Mesendoderm (in vitro differentiated cells): ENCODE data around the gene PRKCA.

ENCODE experiments used
- DNase-seq: peaks from one replicate; pipeline ENCODE4 v3.0.0; 2013
- H2AK5ac ChIP-seq: 2 replicates; pipeline ENCODE4 v1.6.1; 2013; ENCODE audit warnings: low read length, inconsistent platforms
- H2BK120ac ChIP-seq: 2 replicates; pipeline ENCODE4 v1.6.1; 2013; ENCODE audit warnings: low read depth, mild to moderate bottlenecking, low read length, moderate library complexity, mixed read lengths
- H2BK15ac ChIP-seq: replicated peaks from 2 replicates; pipeline ENCODE4 v1.6.1; 2013; ENCODE audit warnings: low read depth, mild to moderate bottlenecking, moderate library complexity
- H2BK5ac ChIP-seq: 2 replicates; pipeline ENCODE4 v1.6.1; 2013; ENCODE audit warnings: low read length, inconsistent platforms
- H3K18ac ChIP-seq: 2 replicates; pipeline ENCODE4 v1.6.1; 2013; ENCODE audit warnings: mild to moderate bottlenecking, low read length, mixed read lengths
- H3K23ac ChIP-seq: one replicate; pipeline ENCODE4 v1.6.1; 2013; ENCODE audit warnings: low read length
- H3K27ac ChIP-seq: 2 replicates; pipeline ENCODE4 v1.5.1; 2013; ENCODE audit warnings: low read depth, mild to moderate bottlenecking, inconsistent platforms, low read length, moderate library complexity
- H3K27me3 ChIP-seq: 2 replicates; pipeline ENCODE4 v1.6.1; 2013; ENCODE audit warnings: low read length, control low read depth, mild to moderate bottlenecking, inconsistent platforms; ENCODE audit not compliant: insufficient read depth, poor library complexity
- H3K36me3 ChIP-seq: 2 replicates; pipeline ENCODE4 v1.6.1; 2013; ENCODE audit warnings: low read length, inconsistent platforms; ENCODE audit not compliant: control insufficient read depth, insufficient read depth
- H3K4ac ChIP-seq: one replicate; pipeline ENCODE4 v1.6.1; 2013; ENCODE audit warnings: low read depth, mild to moderate bottlenecking, low read length, moderate library complexity
- H3K4me1 ChIP-seq: 2 replicates; pipeline ENCODE4 v1.6.1; 2013; ENCODE audit warnings: low read depth, low read length, inconsistent platforms; ENCODE audit not compliant: control insufficient read depth
- H3K4me2 ChIP-seq: 2 replicates; pipeline ENCODE4 v1.6.1; 2013; ENCODE audit warnings: low read length
- H3K4me3 ChIP-seq: 2 replicates; pipeline ENCODE4 v1.5.1; 2013; ENCODE audit warnings: mild to moderate bottlenecking, low read length
- H3K56ac ChIP-seq: one replicate; pipeline ENCODE4 v1.6.1; 2013; ENCODE audit warnings: low read length
- H3K79me1 ChIP-seq: 2 replicates; pipeline ENCODE4 v1.6.1; 2013; ENCODE audit warnings: low read length, inconsistent platforms
- H3K79me2 ChIP-seq: 2 replicates; pipeline ENCODE4 v1.6.1; 2013; ENCODE audit warnings: mild to moderate bottlenecking, low read length; ENCODE audit not compliant: control insufficient read depth, insufficient read depth
- H3K9ac ChIP-seq: 2 replicates; pipeline ENCODE4 v1.6.1; 2013; ENCODE audit warnings: low read length, inconsistent platforms
- H4K5ac ChIP-seq: one replicate; pipeline ENCODE4 v1.6.1; 2013; ENCODE audit warnings: low read length
- H4K8ac ChIP-seq: one replicate; pipeline ENCODE4 v1.6.1; 2013; ENCODE audit warnings: low read depth, mild to moderate bottlenecking, control low read depth, low read length, moderate library complexity
- WGBS: extraction: QIAGEN DNeasy Blood & Tissue Kit; methylation state at CpG from one replicate; pipeline ENCODE4 v1.1.7; 2013; ENCODE audit warnings: low lambda C conversion rate, missing lambda C conversion rate; ENCODE audit not compliant: insufficient coverage; ENCODE audit errors: extremely low coverage; 5-methylcytosine and 5-hydroxymethylcytosine counted together

Gene PRKCA

DNA sequence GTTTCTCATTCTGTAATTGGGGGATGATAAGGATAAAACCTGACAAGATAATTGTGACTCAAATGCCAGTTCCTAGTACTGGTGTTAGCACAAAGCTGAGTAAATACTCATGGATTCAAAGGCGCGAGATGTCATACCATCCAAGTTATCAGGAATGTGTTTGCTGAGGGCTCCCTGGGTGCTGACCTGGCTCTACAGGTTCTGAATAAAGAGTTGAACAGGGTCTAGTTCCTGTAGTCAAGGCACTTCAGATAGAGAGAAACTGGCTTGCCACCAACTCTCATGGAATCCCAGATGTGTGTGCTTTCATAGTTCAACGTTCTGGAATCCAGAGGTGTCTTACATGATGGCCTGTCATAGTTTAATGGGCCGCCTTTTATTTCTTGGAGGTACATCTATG is 141.6 kb downstream of the PRKCA start:
- H3K4me2 ChIP-seq, result no peak overlapping the region
- no peak overlapping the region for H4K8ac ChIP-seq
- H3K27ac ChIP-seq, result no peak overlapping the region
- H2BK120ac ChIP-seq, result no peak overlapping the region
- peaks cover 2% of the 10 kb centered on the region for H3K4me1 ChIP-seq
- no peaks in the 10 kb centered on the region for H3K27me3 ChIP-seq
- no peak overlapping the region for H3K23ac ChIP-seq
- H3K4ac ChIP-seq, result no peak overlapping the region
- H3K79me2 ChIP-seq, result no peaks in the 10 kb centered on the region
- no peaks in the 10 kb centered on the region for H3K36me3 ChIP-seq
- no peak overlapping the region for H2BK5ac ChIP-seq
- H4K5ac ChIP-seq, result no peak overlapping the region
- H3K4me3 ChIP-seq, result no peak overlapping the region
- H3K18ac ChIP-seq, result no peak overlapping the region
- no peak overlapping the region for H2AK5ac ChIP-seq
- no CpG with 5 or more reads among the region's 4 CpGs for WGBS
- no peak overlapping the region for H3K56ac ChIP-seq
- no peaks in the 10 kb centered on the region for H3K79me1 ChIP-seq
- no peak overlapping the region for H3K9ac ChIP-seq
- no peak for DNase-seq
- no peak overlapping the region for H2BK15ac ChIP-seq

DNA sequence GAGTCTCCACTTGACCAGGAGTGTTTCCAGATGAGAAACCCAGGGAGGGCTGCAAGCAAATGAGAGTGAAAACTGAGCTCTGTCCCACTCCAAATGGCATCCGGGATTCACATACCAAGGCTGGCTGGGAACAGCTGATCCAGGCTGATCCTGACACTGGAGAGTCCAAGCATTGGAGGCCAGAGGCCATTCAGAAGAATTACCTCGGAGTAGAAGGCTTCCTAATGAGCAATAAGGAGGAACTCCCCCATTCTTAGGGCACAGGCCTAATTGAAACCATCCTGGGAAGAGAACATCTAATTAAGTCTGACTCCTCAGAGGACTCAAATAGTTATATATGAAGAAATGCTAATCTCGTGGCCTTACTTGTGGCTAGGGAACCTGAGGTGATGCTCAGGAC is 142.8 kb downstream of the PRKCA start:
- WGBS, result no CpG with 5 or more reads among the region's 3 CpGs
- no peak overlapping the region for H2BK5ac ChIP-seq
- H3K4me1 ChIP-seq, result peaks cover 2% of the 10 kb centered on the region
- no peak overlapping the region for H3K56ac ChIP-seq
- no peak overlapping the region for H3K4ac ChIP-seq
- H3K18ac ChIP-seq, result no peak overlapping the region
- H4K8ac ChIP-seq, result no peak overlapping the region
- H3K9ac ChIP-seq, result no peak overlapping the region
- H3K23ac ChIP-seq, result no peak overlapping the region
- H2BK120ac ChIP-seq, result no peak overlapping the region
- no peaks in the 10 kb centered on the region for H3K36me3 ChIP-seq
- no peaks in the 10 kb centered on the region for H3K79me2 ChIP-seq
- no peak overlapping the region for H2AK5ac ChIP-seq
- H3K4me2 ChIP-seq, result no peak overlapping the region
- H3K27ac ChIP-seq, result no peak overlapping the region
- no peaks in the 10 kb centered on the region for H3K79me1 ChIP-seq
- no peak overlapping the region for H3K4me3 ChIP-seq
- H3K27me3 ChIP-seq, result no peaks in the 10 kb centered on the region
- no peak overlapping the region for H2BK15ac ChIP-seq
- no peak for DNase-seq
- no peak overlapping the region for H4K5ac ChIP-seq

DNA sequence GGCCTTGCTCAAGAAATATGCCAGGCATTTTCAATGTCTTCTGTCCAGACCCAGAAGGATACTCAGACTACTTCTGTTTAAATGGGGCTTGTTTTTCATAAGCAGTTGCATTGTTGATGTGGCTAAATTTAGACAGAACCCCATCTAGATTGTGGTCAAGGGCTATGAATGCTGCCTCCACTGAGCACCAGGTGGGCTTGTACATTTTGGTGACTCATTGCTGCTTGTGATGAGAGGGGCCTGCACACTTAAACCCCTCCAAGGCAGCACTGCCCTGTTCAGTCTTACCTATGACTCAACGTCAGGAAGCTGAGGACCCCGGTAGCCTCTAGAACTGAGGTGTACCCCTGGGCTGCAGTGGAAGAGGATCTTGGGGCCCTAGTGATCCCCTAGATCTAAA is 144.0 kb downstream of the PRKCA start:
- no peak overlapping the region for H2BK15ac ChIP-seq
- no peaks in the 10 kb centered on the region for H3K27me3 ChIP-seq
- H3K79me1 ChIP-seq, result no peaks in the 10 kb centered on the region
- H4K5ac ChIP-seq, result no peak overlapping the region
- H2AK5ac ChIP-seq, result no peak overlapping the region
- no peaks in the 10 kb centered on the region for H3K79me2 ChIP-seq
- no peak overlapping the region for H3K18ac ChIP-seq
- H4K8ac ChIP-seq, result no peak overlapping the region
- H2BK120ac ChIP-seq, result no peak overlapping the region
- no peak for DNase-seq
- H2BK5ac ChIP-seq, result no peak overlapping the region
- H3K4me1 ChIP-seq, result peaks cover 2% of the 10 kb centered on the region
- no peak overlapping the region for H3K9ac ChIP-seq
- H3K4me3 ChIP-seq, result no peak overlapping the region
- H3K36me3 ChIP-seq, result no peaks in the 10 kb centered on the region
- H3K23ac ChIP-seq, result no peak overlapping the region
- no peak overlapping the region for H3K4me2 ChIP-seq
- WGBS, result no CpG with 5 or more reads among the region's 2 CpGs
- no peak overlapping the region for H3K4ac ChIP-seq
- H3K27ac ChIP-seq, result no peak overlapping the region
- no peak overlapping the region for H3K56ac ChIP-seq

DNA sequence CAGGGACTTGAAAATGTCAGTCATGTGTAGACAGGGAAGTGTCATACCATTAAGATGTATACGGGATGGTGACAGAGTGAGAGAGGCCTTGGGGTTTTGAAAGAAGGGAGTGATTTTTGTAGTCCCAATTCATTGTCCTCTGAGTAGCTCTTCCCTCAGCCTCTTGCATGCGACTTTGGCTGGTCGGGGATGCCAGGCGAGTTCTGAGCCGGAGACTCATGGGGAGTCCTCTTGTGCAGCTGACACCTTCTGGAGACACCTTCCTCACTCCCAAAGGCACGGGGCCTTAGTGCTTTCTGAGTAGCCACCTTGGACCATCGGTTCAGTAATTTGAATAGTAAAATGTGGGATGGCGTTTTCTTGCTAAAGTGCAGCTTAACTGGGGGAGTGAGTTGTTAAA is 144.7 kb downstream of the PRKCA start:
- H2BK15ac ChIP-seq, result no peak overlapping the region
- H3K36me3 ChIP-seq, result no peaks in the 10 kb centered on the region
- no peaks in the 10 kb centered on the region for H3K79me2 ChIP-seq
- no peak overlapping the region for H2AK5ac ChIP-seq
- no peak overlapping the region for H3K27ac ChIP-seq
- no CpG with 5 or more reads among the region's 8 CpGs for WGBS
- H3K4ac ChIP-seq, result no peak overlapping the region
- no peak for DNase-seq
- no peak overlapping the region for H3K23ac ChIP-seq
- H2BK120ac ChIP-seq, result no peak overlapping the region
- no peak overlapping the region for H3K18ac ChIP-seq
- H3K4me3 ChIP-seq, result no peak overlapping the region
- H2BK5ac ChIP-seq, result no peak overlapping the region
- H3K27me3 ChIP-seq, result no peaks in the 10 kb centered on the region
- no peak overlapping the region for H4K5ac ChIP-seq
- no peaks in the 10 kb centered on the region for H3K79me1 ChIP-seq
- H3K4me2 ChIP-seq, result no peak overlapping the region
- H3K9ac ChIP-seq, result no peak overlapping the region
- H3K4me1 ChIP-seq, result peaks cover 2% of the 10 kb centered on the region
- no peak overlapping the region for H3K56ac ChIP-seq
- no peak overlapping the region for H4K8ac ChIP-seq

DNA sequence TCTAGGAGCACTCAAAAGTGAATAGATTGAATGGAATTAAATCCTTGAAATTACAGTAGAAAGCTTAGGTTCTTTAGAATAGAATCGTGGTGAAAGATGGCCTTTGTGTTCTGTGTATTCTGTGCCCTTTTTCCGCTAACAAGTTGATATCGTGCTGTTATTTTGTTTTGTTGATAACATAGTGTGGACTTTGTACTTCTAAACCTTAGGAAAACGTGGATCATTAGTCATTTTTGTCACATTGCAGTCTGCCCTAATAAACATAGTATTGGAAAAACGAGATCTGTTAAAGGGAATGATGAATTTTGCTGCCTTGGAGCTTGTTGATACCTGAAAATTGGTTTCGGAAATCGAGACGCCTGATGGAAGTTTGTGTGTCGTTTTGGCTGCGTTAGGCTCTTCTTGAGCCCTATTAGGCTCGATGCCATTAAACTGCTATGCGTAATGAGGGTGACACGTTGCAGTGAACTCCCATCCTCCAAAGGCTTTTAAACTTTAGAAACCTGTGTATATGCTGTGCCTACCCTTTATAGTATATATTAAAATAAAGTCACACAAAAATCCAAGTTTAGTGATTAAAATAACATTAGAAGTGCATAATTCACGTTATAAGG is 145.7 kb downstream of the PRKCA start:
- Histone ChIP-seq H3K56ac (no peak overlapping the region), H2AK5ac (no peak overlapping the region), H3K4me3 (no peak overlapping the region), H3K27ac (no peak overlapping the region), H2BK5ac (no peak overlapping the region), H3K4ac (no peak overlapping the region), H3K4me2 (no peak overlapping the region), H3K18ac (no peak overlapping the region), H3K4me1 (peaks cover 2% of the 10 kb centered on the region), H4K5ac (no peak overlapping the region), H3K79me2 (no peaks in the 10 kb centered on the region), H3K36me3 (no peaks in the 10 kb centered on the region), H2BK15ac (no peak overlapping the region), H3K27me3 (no peaks in the 10 kb centered on the region), H2BK120ac (no peak overlapping the region), H3K9ac (no peak overlapping the region), H3K23ac (no peak overlapping the region), H4K8ac (no peak overlapping the region), H3K79me1 (no peaks in the 10 kb centered on the region)
- DNase-seq, result no peak
- WGBS, result no CpG with 5 or more reads among the region's 14 CpGs

DNA sequence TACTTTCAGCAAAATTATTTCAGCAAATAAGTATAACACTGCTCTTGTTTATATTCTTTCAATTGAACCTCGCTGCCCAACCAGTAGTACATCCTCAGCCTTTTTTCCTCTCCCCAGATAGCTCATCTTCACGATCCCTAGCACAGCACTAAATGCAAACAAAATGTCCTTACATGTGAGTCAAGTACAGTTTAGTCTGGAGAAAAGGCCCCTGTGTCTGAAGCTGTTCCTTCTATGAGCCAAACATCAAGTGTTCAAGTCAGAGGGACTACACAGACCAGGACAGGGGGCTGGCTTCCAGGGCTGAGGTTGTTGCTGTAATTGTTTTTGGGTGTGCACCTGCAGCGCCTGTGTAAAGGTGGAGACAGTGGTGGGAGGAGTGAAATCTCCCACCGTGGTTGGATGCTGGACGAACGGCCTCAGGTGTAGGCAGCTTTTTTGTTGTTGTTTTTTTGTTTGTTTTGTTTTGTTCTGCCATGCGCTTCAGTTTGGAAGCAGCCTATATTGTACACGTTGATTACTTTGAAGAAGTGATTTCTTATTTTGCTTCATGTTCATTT is 147.1 kb downstream of the PRKCA start:
- Histone ChIP-seq H3K9ac (no peak overlapping the region), H3K4ac (no peak overlapping the region), H4K8ac (no peak overlapping the region), H2BK15ac (no peak overlapping the region), H2BK120ac (no peak overlapping the region), H4K5ac (no peak overlapping the region), H3K79me1 (no peaks in the 10 kb centered on the region), H3K4me2 (no peak overlapping the region), H3K56ac (no peak overlapping the region), H3K36me3 (no peaks in the 10 kb centered on the region), H3K27me3 (no peaks in the 10 kb centered on the region), H3K4me1 (no peaks in the 10 kb centered on the region), H2AK5ac (no peak overlapping the region), H3K23ac (no peak overlapping the region), H2BK5ac (no peak overlapping the region), H3K27ac (no peak overlapping the region), H3K79me2 (no peaks in the 10 kb centered on the region), H3K4me3 (no peak overlapping the region), H3K18ac (no peak overlapping the region)
- WGBS, result no CpG with 5 or more reads among the region's 8 CpGs
- DNase-seq, result no peak
